LNCaP clone FGC (cell line): ENCODE data around the gene PMS2.
A peak's percentile ranks its signal among the peaks of the same experiment; 100 is the strongest.
"Not testable (repeated sequence)": the region's sequence is repeated elsewhere in the genome, so short reads cannot be mapped to it uniquely, and the experiment has no call there.

Source experiments
- DNase-seq: peaks from one replicate; pipeline ENCODE4 v3.0.0-alpha.2; 2011; ENCODE audit warnings: low read depth
- H3K4me3 ChIP-seq: 2 replicates; pipeline ENCODE4 v1.5.1; 2011; ENCODE audit warnings: mild to moderate bottlenecking, low read depth, low read length, control low read depth
- CTCF ChIP-seq: IDR thresholded peaks from 2 replicates; pipeline ENCODE4 v1.5.1; 2012; ENCODE audit warnings: mild to moderate bottlenecking; ENCODE audit not compliant: control insufficient read depth, insufficient read depth; ENCODE audit errors: extremely low read depth

The PMS2 gene

GRCh38 chr7:6012355-6013104 lies 3.7 kb upstream of the PMS2 start:
- DNase-seq: no peak

GRCh38 chr7:6011541-6011940 lies 2.7 kb upstream of the PMS2 start:
- no peak overlapping the region for H3K4me3 ChIP-seq
- no peak for TF ChIP-seq CTCF
- DNase-seq: no peak

More at GRCh38 chr7:6012355-6013104, 3.7 kb upstream of the PMS2 start:
- no peak for TF ChIP-seq CTCF
- no peak overlapping the region for H3K4me3 ChIP-seq

- not testable (repeated sequence) for DNase-seq
- H3K4me3 ChIP-seq: peak overlapping the region; percentile 93
Observed at GRCh38 chr7:6010370-6010769, 1.5 kb upstream of the PMS2 start.

- H3K4me3 ChIP-seq: peak overlapping the region; percentile 93
- not testable (repeated sequence) for DNase-seq
Observed at GRCh38 chr7:6007835-6008590, 836 bp downstream of the PMS2 start.

DNA sequence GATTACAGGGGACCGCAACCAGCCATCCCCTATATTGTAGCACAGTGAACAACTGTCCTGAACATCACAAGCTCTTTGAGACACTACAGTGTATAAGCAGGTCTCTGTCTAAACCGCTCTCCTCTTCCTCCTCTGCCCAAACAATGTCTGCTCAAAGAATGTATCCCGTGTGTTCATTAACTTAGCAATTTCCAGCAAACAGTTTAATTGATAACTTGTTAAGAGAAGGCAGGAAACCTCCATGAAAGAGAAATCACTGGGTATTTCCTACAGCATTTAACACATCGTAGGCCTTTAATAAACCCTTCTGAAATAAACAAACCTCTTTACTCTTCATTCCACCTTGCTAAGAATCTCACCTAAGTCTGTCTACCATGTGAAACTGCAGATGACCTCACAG lies 1.5 kb downstream of the PMS2 start:
- no peak for DNase-seq
- no peak overlapping the region for H3K4me3 ChIP-seq
- no peak for TF ChIP-seq CTCF

GRCh38 chr7:5997210-5997808 lies 11.5 kb downstream of the PMS2 start:
- TF ChIP-seq CTCF: peak; percentile 71
- H3K4me3 ChIP-seq: no peak overlapping the region
- peak; percentile 52 for DNase-seq

GRCh38 chr7:5987061-5987460 lies 21.8 kb downstream of the PMS2 start:
- H3K4me3 ChIP-seq, DNase-seq: not testable (repeated sequence)

GRCh38 chr7:5979680-5980314 lies 29.1 kb downstream of the PMS2 start:
- DNase-seq, H3K4me3 ChIP-seq: not testable (repeated sequence)

DNA sequence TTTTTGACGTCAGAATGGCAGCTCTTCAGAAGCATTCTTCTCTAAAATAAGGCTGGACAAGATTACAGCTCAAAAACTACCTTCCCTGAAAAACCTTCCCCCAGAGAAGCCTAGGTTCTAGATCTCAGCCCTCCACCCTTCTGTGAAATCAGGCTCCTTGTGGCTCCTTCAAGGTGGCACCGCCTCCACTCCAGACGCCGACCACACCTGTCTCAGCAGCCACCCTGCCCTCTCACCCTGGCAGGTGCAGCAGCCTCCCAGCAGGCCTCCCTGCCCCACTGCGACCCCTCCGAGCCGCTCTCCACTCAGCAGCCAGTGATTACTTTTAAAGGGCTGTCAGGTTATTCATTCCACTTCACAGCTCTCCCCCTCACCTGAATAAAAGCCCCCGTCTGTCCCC lies 35.3 kb downstream of the PMS2 start:
- not testable (repeated sequence) for DNase-seq, H3K4me3 ChIP-seq

GRCh38 chr7:5970347-5970911 lies 38.4 kb downstream of the PMS2 start, which contains the start of gene RSPH10B:
TSS of gene RSPH10B (minus strand) at chr7:5970689. CDS start at chr7:5967116, 3,573 bp downstream.
- not testable (repeated sequence) for DNase-seq, H3K4me3 ChIP-seq

- H3K4me3 ChIP-seq, DNase-seq: not testable (repeated sequence)
Observed at GRCh38 chr7:5963810-5964209, 45.0 kb downstream of the PMS2 start.

- not testable (repeated sequence) for H3K4me3 ChIP-seq, DNase-seq
Observed at GRCh38 chr7:5963205-5963604, 45.6 kb downstream of the PMS2 start.

DNA sequence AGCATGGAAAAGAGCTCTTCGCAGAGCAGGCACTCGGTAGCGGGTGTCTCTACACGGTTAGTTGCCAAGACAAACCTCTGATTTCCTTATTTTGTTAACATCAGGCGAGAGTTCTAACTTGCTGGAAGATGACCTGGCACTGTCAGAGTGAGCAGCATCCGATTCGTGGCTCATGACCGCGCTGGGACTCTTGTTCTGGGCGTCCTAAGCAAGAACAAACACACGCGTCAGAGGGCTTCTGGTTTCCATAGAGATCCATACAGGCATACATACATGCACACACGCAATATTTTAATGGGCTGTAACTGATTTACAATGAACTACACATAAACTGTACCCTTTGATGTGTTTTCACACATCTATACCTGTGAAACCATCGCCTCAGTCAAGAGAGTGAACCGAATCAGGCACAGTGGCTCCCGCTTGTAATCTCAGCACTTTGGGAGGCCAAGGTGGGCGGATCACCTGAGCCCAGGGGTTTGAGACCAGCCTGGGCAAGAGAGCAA lies 73.9 kb downstream of the PMS2 start:
- H3K4me3 ChIP-seq, DNase-seq: not testable (repeated sequence)
